Muscle of arm (tissue), 12 donors: ENCODE data around the gene GEMIN5. TPM values are rescaled to one million over a fixed set of nuclear protein-coding genes. Genes with fewer than 3 reads are reported as not detected.

Experiments
- DNase-seq: peaks from one replicate; pipeline ENCODE4 v3.0.0-alpha.2; 2013
- polyA plus RNA-seq, 12 donors: library from polyadenylated mRNA; unstranded; fragments of 120-200 nt; gene quantifications; one replicate each; pipeline ENCODE4 v1.2.1, GENCODE V29; 2013; ENCODE audit not compliant: insufficient read length in 12 of 12

The GEMIN5 gene
- polyA plus RNA-seq, 12 donors = 16.7 to 21.6 (median 18.0) TPM; not detected in 1

- DNase-seq = no peak
Observed at GRCh38 chr5:154849791-154850201, 88.2 kb downstream of the GEMIN5 start.

- DNase-seq = no peak
Observed at GRCh38 chr5:154849264-154849785, 88.7 kb downstream of the GEMIN5 start.

GRCh38 chr5:154844809-154845208 lies 93.2 kb downstream of the GEMIN5 start:
- DNase-seq = no peak

GRCh38 chr5:154842689-154843530 lies 95.1 kb downstream of the GEMIN5 start:
- DNase-seq = no peak

GRCh38 chr5:154841273-154841661 lies 96.7 kb downstream of the GEMIN5 start:
- no peak for DNase-seq

- DNase-seq = no peak
Observed at GRCh38 chr5:154840435-154841272, 97.4 kb downstream of the GEMIN5 start.

Other genes starting within 250 kb of the GEMIN5 start
- gene LARP1, start 182.8 kb downstream of the GEMIN5 start, polyA plus RNA-seq = 100 to 1,000 TPM in 4 of 12 donors, 10 to 100 TPM in 8; 79.0 to 335 (median 92.7) TPM
- 10 to 100 TPM in 10 of 12 donors, 1 to 10 TPM in 1, not detected in 1; 5.2 to 24.3 (median 14.9) TPM for gene FAXDC2, start 87.6 kb downstream of the GEMIN5 start, polyA plus RNA-seq
- gene CNOT8, start 79.6 kb downstream of the GEMIN5 start, polyA plus RNA-seq = 10 to 100 TPM in 11 of 12 donors, not detected in 1; 29.8 to 49.0 (median 42.9) TPM
- gene MRPL22, start 2.9 kb upstream of the GEMIN5 start, polyA plus RNA-seq = 10 to 100 TPM in 11 of 12 donors, not detected in 1; 28.2 to 40.4 (median 34.7) TPM
- gene KIF4B, start 75.5 kb upstream of the GEMIN5 start, polyA plus RNA-seq = under 1 TPM in 10 of 12 donors, not detected in 2; 0.05 to 0.17 (median 0.11) TPM